NCI-H82 (cell line): Measurements from ENCODE around the gene TNIP1.

Experiments used
- DNase-seq: peaks from one replicate; lab custom pipeline; 2025; lab: John Stamatoyannopoulos, UW

Gene TNIP1

GRCh38 chr5:151064916-151065499 is 15.8 kb downstream of the TNIP1 start:
- no peak for DNase-seq

- DNase-seq = no peak
Measured at GRCh38 chr5:151063142-151063989, 17.5 kb downstream of the TNIP1 start.

GRCh38 chr5:151062405-151063141 is 18.3 kb downstream of the TNIP1 start:
- no peak for DNase-seq

GRCh38 chr5:151060742-151061141 is 20.1 kb downstream of the TNIP1 start:
- DNase-seq = no peak

GRCh38 chr5:151058891-151059489 is 21.8 kb downstream of the TNIP1 start:
- no peak for DNase-seq

- DNase-seq = no peak
Measured at GRCh38 chr5:151058301-151058700, 22.5 kb downstream of the TNIP1 start.

- DNase-seq = no peak
Measured at GRCh38 chr5:151056379-151057325, 24.2 kb downstream of the TNIP1 start.

GRCh38 chr5:151055336-151055735 is 25.5 kb downstream of the TNIP1 start:
- no peak for DNase-seq

GRCh38 chr5:151054709-151055108 is 26.1 kb downstream of the TNIP1 start:
- DNase-seq = no peak

GRCh38 chr5:151053796-151054462 is 26.9 kb downstream of the TNIP1 start:
- DNase-seq = no peak

GRCh38 chr5:151052836-151053235 is 28.0 kb downstream of the TNIP1 start:
- no peak for DNase-seq

GRCh38 chr5:151051931-151052608 is 28.8 kb downstream of the TNIP1 start:
- DNase-seq = peak; percentile 20

- DNase-seq = peak; percentile 87
Measured at GRCh38 chr5:151051066-151051930, 29.5 kb downstream of the TNIP1 start.

- DNase-seq = no peak
Measured at GRCh38 chr5:151048526-151048925, 32.3 kb downstream of the TNIP1 start.

GRCh38 chr5:151047814-151048425 is 32.9 kb downstream of the TNIP1 start:
- DNase-seq = peak; percentile 30

- DNase-seq = no peak
Measured at GRCh38 chr5:151042453-151043093, 38.3 kb downstream of the TNIP1 start.

- no peak for DNase-seq
Measured at GRCh38 chr5:151041577-151042268, 39.1 kb downstream of the TNIP1 start.
